GM18951 (cell line): ENCODE results near the gene FRS2.
A peak's percentile ranks its signal among the peaks of the same experiment; 100 is the strongest.
"Not testable (repeated sequence)": the region's sequence is repeated elsewhere in the genome, so short reads cannot be mapped to it uniquely, and the experiment has no call there.

Experiments
- POLR2A ChIP-seq: IDR thresholded peaks from 4 replicates; pipeline ENCODE4 v1.6.1; 2011; ENCODE audit warnings: mild to moderate bottlenecking; ENCODE audit not compliant: insufficient read length, insufficient read depth; ENCODE audit errors: extremely low read depth
- in situ Hi-C: fragments of 300-500 bp; cut with MboI; formaldehyde crosslinking; loops from one replicate; pipeline ENCODE4 v1.12.0; 2022; ENCODE audit warnings: low sequenced_read_pairs, mixed read lengths, inconsistent platforms; ENCODE audit not compliant: unreplicated experiment

Gene FRS2

GRCh38 chr12:69585189-69586062 lies 115.2 kb downstream of the FRS2 start, which contains the start of gene CCT2:
Gene CCT2 (plus strand): TSS chr12:69585459. CDS start chr12:69585522, 63 bp downstream.
- in situ Hi-C loops: no loop called here

GRCh38 chr12:69588527-69588926 lies 118.3 kb downstream of the FRS2 start:
- TF ChIP-seq POLR2A: no peak
- in situ Hi-C loops: no loop called here

More at GRCh38 chr12:69585189-69586062, 115.2 kb downstream of the FRS2 start, which contains the start of gene CCT2:
- peak; percentile 97 for TF ChIP-seq POLR2A

GRCh38 chr12:69589082-69589481 lies 118.9 kb downstream of the FRS2 start:
- in situ Hi-C loops: no loop called here
- TF ChIP-seq POLR2A: no peak

- TF ChIP-seq POLR2A: no peak
- in situ Hi-C loops: no loop called here
Measured at GRCh38 chr12:69595689-69596088, 125.5 kb downstream of the FRS2 start.

GRCh38 chr12:69598174-69598753 lies 128.1 kb downstream of the FRS2 start:
- in situ Hi-C loops: no loop called here
- TF ChIP-seq POLR2A: no peak

GRCh38 chr12:69600804-69601203 lies 130.6 kb downstream of the FRS2 start:
- in situ Hi-C loops: no loop called here
- TF ChIP-seq POLR2A: no peak

- in situ Hi-C loops: no loop called here
- TF ChIP-seq POLR2A: no peak
Measured at GRCh38 chr12:69601962-69602685, 131.9 kb downstream of the FRS2 start.

- in situ Hi-C loops: no loop called here
Measured at GRCh38 chr12:69602954-69603353, 132.8 kb downstream of the FRS2 start.

GRCh38 chr12:69603556-69603955 lies 133.4 kb downstream of the FRS2 start:
- in situ Hi-C loops: not testable (repeated sequence)

More at GRCh38 chr12:69602954-69603353, 132.8 kb downstream of the FRS2 start:
- TF ChIP-seq POLR2A: no peak

GRCh38 chr12:69604275-69604674 lies 134.1 kb downstream of the FRS2 start:
- in situ Hi-C loops: not testable (repeated sequence)

GRCh38 chr12:69608114-69608513 lies 137.9 kb downstream of the FRS2 start:
- in situ Hi-C loops: no loop called here
- TF ChIP-seq POLR2A: no peak

- no peak for TF ChIP-seq POLR2A
- in situ Hi-C loops: no loop called here
Measured at GRCh38 chr12:69610126-69610525, 139.9 kb downstream of the FRS2 start.

- no peak for TF ChIP-seq POLR2A
- in situ Hi-C loops: no loop called here
Measured at GRCh38 chr12:69610729-69611128, 140.5 kb downstream of the FRS2 start, which contains the start of gene LRRC10. Gene LRRC10 (minus strand): TSS chr12:69610907. CDS start chr12:69610838, 69 bp downstream.
